Activated naive CD8-positive, alpha-beta T cell (primary cell): ENCODE measurements around the gene MARCHF9.

ENCODE experiments used
- H3K27ac Mint-ChIP-seq: one replicate; pipeline ENCODE4 v1.8.0; 2021; ENCODE audit warnings: mixed read lengths
- H3K27me3 Mint-ChIP-seq: one replicate; pipeline ENCODE4 v1.8.0; 2021; ENCODE audit warnings: mixed read lengths
- H3K36me3 Mint-ChIP-seq: one replicate; pipeline ENCODE4 v1.8.0; 2021; ENCODE audit warnings: mixed read lengths
- H3K4me1 Mint-ChIP-seq: one replicate; pipeline ENCODE4 v1.8.0; 2021; ENCODE audit warnings: low read depth, mixed read lengths
- H3K4me3 Mint-ChIP-seq: one replicate; pipeline ENCODE4 v1.8.0; 2021; ENCODE audit warnings: mild to moderate bottlenecking, mixed read lengths
- H3K9me3 Mint-ChIP-seq: one replicate; pipeline ENCODE4 v1.8.0; 2021; ENCODE audit warnings: low read depth, mixed read lengths

Gene MARCHF9

DNA sequence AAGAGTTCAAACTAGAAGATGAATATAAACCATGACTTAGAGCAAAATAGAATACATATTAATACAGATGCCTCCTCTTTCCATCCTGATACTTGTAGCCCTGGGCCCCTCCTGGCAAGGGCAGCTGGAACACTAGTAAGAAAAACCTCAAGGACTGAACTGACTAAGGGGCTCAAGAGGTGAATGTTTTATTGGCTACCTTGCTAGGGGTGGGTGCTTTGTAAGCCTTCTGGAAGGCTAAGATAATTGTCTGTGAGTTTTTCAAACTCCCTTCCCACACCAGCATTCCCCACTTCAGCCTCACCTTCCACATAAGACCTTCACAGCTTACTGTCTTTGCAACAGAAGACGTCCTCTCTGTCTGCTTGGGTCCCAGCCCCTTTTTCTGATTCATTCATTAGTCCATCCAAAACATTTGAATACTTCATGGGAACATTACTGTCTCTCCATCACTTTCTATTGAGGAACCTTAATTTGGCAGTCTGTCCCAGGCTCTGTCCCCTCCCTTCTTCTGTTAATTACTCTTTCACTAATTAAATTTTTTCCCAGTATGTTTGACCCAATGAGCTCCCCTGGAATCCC, 1.1 kb upstream of the MARCHF9 start:
- Mint-ChIP-seq H3K4me1 (peaks cover 59% of the 10 kb centered on the region), H3K9me3 (no peaks in the 10 kb centered on the region), H3K27ac (peak overlapping the region; percentile 67), H3K4me3 (peak overlapping the region; percentile 91), H3K36me3 (peaks cover 13% of the 10 kb centered on the region), H3K27me3 (no peaks in the 10 kb centered on the region)

DNA sequence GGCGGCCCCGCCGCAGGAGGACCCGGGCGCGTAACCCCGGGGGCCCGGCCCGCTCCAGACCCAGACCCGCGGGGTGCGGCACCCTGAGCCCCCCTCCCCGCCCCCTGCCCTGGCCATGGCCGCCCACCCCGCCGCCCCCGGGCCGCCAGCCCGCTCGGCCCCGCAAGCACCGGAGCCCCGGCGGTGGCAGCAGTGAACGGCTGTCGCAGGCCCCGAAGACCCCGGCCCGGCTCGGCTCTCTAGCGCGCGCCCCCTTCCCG, 221 bp downstream of the MARCHF9 start:
- H3K27ac Mint-ChIP-seq, result no peak overlapping the region
- H3K27me3 Mint-ChIP-seq, result no peaks in the 10 kb centered on the region
- H3K9me3 Mint-ChIP-seq, result no peaks in the 10 kb centered on the region
- H3K4me1 Mint-ChIP-seq, result peaks cover 68% of the 10 kb centered on the region
- no peak overlapping the region for H3K4me3 Mint-ChIP-seq
- H3K36me3 Mint-ChIP-seq, result peaks cover 12% of the 10 kb centered on the region

DNA sequence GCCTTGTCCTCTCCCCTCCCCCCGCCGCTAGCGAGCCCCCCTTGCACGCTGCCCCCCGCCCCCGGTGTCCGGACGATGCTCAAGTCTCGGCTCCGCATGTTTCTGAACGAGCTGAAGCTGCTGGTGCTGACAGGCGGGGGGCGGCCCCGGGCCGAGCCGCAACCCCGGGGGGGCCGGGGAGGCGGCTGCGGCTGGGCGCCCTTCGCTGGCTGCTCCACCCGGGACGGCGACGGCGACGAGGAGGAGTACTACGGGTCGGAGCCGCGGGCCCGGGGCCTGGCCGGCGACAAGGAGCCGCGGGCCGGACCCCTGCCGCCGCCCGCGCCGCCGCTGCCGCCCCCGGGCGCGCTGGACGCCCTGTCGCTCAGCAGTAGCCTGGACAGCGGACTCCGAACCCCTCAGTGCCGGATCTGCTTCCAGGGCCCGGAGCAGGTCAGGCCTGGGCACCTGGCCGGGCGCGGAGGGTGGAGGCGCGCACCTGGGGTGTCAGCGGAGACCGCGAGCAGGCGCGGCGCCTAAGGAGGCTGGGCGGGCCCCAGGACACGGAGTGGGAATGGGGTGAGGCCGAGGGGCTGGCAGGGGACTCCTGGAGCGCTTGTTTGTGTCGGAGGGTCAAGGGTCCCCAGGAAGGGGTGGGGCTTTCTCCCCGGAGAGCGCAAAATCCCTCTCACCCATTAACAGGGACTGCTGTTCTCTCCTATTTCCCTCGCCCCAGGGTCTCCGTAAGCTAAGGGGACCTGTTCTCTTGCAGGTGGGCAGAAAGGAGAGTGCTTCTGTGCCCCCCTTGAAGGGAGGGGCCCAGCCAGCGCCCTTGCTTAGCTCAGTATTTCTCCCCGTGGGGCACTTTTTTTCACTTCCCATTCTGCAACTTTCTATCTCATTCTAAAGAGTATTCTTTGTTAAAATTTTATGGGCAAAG, 810 bp downstream of the MARCHF9 start:
- H3K36me3 Mint-ChIP-seq, result peaks cover 9% of the 10 kb centered on the region
- peak overlapping the region; percentile 68 for H3K27ac Mint-ChIP-seq
- no peaks in the 10 kb centered on the region for H3K9me3 Mint-ChIP-seq
- H3K27me3 Mint-ChIP-seq, result no peaks in the 10 kb centered on the region
- peaks cover 62% of the 10 kb centered on the region for H3K4me1 Mint-ChIP-seq
- peak overlapping the region; percentile 91 for H3K4me3 Mint-ChIP-seq

DNA sequence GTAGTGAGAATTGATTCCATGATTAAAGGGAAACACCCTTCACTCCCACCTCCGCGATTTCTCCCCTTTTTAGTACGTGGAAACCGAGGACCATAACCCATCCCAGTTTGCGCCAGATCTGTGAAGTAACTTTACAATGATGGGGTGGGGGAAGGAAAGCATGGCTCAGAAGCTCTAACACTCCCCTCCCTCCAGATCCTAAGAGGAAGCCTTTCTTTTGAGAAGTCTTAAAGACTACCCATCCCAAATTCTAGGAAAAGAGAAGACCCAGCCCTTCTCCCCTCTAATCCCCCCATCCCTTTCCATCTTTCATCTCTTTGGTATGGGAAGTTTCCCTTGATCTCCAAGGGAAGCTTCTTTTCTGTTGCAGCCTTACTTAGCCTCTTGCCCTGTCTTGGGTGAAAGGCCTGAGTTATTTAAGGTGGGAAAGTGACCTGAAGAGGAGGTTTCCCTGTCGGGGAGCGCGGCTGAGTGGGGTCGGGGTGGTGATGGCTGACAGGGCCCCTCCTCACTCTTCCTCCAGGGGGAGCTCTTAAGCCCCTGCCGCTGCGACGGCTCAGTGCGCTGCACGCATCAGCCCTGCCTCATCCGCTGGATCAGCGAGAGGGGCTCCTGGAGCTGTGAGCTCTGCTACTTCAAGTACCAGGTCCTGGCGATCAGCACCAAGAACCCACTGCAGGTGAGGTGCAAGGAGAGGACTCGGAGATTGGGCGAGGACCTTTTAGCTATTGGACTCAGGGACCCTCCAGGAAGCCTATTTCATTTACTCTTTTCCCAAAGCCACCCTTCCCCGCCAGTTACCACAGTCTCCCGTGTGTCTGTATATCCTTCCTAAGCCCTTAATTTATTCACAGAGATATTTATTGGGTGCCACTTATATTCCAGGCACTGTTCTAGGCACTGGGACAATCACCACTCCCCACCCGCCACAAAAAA, 1.8 kb downstream of the MARCHF9 start:
- H3K27me3 Mint-ChIP-seq, result no peaks in the 10 kb centered on the region
- peak overlapping the region; percentile 91 for H3K4me3 Mint-ChIP-seq
- H3K27ac Mint-ChIP-seq, result peak overlapping the region; percentile 82
- no peaks in the 10 kb centered on the region for H3K9me3 Mint-ChIP-seq
- H3K4me1 Mint-ChIP-seq, result peaks cover 53% of the 10 kb centered on the region
- H3K36me3 Mint-ChIP-seq, result peaks cover 1% of the 10 kb centered on the region

DNA sequence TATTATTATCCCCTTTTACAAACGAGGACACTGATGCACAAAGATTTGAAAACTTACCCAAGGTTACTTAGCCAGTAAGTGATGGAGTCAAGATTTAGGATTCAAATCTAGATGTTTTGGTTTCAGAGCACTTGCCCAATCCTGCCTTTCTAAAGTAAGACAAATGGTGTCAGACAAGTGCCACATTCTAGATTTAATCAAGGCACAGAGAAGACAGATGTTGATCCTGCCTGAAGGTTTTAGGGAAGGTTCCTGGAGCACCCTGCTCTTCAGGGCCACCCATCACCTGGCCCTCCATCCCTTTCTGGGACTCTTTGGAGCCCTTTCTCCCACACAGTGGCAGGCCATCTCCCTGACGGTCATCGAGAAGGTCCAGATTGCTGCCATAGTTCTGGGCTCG, 2.9 kb downstream of the MARCHF9 start:
- no peak overlapping the region for H3K27ac Mint-ChIP-seq
- no peaks in the 10 kb centered on the region for H3K9me3 Mint-ChIP-seq
- peaks cover 45% of the 10 kb centered on the region for H3K4me1 Mint-ChIP-seq
- H3K4me3 Mint-ChIP-seq, result no peak overlapping the region
- no peaks in the 10 kb centered on the region for H3K36me3 Mint-ChIP-seq
- no peaks in the 10 kb centered on the region for H3K27me3 Mint-ChIP-seq

DNA sequence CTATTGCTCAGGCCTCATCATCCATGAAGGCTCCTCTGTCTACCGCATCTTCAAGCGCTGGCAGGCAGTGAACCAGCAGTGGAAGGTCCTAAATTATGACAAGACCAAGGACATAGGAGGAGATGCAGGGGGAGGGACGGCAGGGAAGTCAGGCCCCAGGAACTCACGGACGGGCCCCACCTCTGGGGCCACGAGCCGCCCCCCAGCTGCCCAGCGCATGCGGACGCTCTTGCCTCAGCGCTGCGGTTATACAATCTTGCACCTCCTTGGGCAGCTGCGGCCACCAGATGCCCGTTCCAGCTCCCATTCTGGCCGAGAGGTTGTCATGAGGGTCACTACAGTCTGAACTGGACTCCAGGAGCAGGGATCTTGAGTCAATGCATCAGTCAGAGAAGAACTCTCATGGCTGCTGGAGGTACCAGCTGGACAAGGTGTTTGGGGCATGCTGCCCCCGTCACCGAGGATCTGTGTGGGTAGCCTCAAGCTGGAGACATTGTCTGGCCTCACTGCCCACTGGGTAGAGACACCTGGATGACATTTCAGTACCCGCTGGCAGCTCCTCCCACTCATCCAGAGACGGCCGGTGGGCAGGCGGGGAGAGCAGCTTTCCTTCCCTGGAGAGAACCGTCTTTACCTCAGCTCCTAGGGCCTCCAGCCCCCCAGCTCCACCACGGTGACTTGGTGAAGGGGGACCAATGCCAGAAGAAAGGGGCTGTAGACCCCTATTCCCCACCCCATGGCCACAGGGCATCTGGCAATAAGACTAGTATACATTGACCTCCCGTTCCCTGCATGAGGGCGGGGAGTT, 3.9 kb downstream of the MARCHF9 start:
- no peak overlapping the region for H3K4me3 Mint-ChIP-seq
- H3K27me3 Mint-ChIP-seq, result no peaks in the 10 kb centered on the region
- H3K9me3 Mint-ChIP-seq, result no peaks in the 10 kb centered on the region
- peaks cover 3% of the 10 kb centered on the region for H3K36me3 Mint-ChIP-seq
- no peak overlapping the region for H3K27ac Mint-ChIP-seq
- peaks cover 40% of the 10 kb centered on the region for H3K4me1 Mint-ChIP-seq

DNA sequence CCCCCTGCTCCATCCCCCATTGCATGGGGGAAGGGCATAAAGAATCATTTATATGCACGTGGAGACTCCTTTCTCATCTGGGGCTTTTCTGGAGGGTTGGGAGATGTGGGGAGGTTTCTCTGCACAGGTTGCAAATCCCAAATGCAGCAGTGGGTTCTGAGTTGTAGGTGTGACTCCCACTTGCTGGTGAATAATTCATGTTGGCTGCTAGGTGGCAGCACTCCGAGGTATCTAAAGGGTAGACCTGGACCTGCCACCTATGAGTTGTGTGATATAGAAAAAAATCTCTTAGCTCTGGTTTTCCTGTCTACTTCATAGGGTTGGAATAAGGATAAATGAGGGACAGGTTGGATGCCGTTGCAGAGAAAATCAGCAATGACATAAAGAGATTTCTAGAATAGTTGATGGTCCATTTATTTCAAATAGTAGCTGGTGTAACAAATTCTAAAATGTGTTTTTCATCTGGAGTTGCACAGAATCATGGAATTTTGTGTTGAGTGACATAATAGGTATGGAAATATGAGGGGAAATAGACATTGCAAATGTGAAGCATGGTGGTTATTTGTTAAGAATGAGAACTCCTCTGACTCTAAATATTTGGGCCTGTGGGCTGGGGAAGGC, 4.6 kb downstream of the MARCHF9 start:
- no peaks in the 10 kb centered on the region for H3K9me3 Mint-ChIP-seq
- H3K36me3 Mint-ChIP-seq, result peaks cover 6% of the 10 kb centered on the region
- no peak overlapping the region for H3K4me3 Mint-ChIP-seq
- peaks cover 39% of the 10 kb centered on the region for H3K4me1 Mint-ChIP-seq
- H3K27ac Mint-ChIP-seq, result no peak overlapping the region
- H3K27me3 Mint-ChIP-seq, result no peaks in the 10 kb centered on the region

DNA sequence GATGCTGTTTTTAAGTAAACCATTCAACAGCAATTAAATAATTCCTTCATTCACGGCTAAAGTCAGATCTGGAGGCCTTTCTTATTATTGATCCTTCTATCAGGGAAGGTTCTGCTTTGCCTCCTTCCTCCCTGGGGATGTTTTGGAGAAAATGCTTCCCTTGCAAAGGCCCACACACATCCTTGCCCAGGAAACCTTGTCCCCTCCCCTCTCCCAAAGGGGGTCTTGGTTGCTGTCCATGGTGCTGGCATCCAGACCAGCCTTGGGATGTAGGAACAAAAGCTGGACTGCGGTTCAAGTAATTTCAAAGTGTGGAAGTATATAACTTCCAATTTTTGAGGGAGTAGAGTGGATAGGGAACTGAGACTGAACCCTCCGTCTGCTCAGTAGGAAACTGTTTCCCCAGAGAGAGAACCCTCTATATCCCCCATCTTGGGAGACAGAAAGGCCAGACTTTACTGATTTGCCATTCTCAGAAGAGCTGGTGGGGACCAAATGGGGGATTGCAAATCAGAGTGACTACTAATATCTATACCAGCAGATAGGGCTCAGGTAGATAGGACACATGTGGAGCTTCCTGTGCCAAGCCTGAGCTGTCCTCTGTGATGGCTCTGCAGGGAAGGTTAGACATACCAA, 5.6 kb downstream of the MARCHF9 start:
- peaks cover 6% of the 10 kb centered on the region for H3K36me3 Mint-ChIP-seq
- H3K9me3 Mint-ChIP-seq, result no peaks in the 10 kb centered on the region
- H3K27ac Mint-ChIP-seq, result no peak overlapping the region
- H3K27me3 Mint-ChIP-seq, result no peaks in the 10 kb centered on the region
- H3K4me3 Mint-ChIP-seq, result no peak overlapping the region
- peaks cover 42% of the 10 kb centered on the region for H3K4me1 Mint-ChIP-seq

DNA sequence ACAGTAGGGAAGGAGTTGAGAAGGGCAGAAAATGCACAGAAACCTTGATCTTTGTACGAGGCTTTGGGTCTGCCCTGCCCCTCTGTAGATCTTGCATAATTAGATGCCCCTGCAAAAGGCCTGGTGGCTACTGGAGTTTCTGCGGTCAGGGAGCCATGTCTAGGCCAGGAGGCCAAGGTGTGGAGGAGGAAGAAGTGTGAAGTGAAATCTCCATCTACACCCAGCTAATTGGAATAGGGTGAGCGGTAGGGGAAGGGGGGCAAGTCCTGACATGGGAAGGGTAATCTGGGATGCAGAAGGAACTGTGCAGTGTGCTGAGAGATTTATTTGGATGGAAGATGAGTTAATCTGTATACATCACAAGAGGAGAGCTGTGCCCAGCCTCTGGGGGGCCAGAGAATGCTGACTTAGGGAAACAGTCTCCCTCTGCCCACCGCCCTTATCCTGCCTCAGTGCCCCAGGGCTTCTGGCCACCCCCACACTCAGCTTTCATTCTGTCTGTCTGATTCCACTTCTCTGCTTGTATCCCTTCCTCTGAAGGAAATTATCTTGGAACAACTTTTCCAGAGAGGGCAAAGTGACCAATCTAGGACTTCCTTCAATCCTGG, 6.6 kb downstream of the MARCHF9 start:
- no peaks in the 10 kb centered on the region for H3K9me3 Mint-ChIP-seq
- peaks cover 6% of the 10 kb centered on the region for H3K36me3 Mint-ChIP-seq
- H3K4me1 Mint-ChIP-seq, result peaks cover 43% of the 10 kb centered on the region
- H3K4me3 Mint-ChIP-seq, result no peak overlapping the region
- no peak overlapping the region for H3K27ac Mint-ChIP-seq
- H3K27me3 Mint-ChIP-seq, result no peaks in the 10 kb centered on the region

DNA sequence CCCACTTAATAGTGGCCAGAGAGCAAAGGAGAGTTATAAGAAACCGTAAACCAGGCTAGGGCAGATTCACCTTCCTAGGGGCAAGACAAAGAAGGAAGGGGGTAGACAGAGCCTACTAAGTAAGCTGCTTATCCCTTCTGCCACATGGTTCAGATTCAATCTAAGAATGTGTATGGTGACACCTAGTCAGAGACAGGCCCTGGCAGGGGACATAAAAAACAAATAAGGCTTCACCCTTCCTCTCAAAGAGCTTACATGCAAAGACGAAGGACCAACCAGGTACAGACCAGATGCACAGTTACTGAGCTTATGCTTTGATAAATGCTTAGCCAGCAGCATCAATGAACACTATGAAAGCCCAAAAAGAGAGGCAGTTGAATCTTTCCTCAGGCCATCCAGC, 7.6 kb downstream of the MARCHF9 start:
- Mint-ChIP-seq H3K4me1 (peaks cover 42% of the 10 kb centered on the region), H3K4me3 (peak overlapping the region; percentile 91), H3K9me3 (no peaks in the 10 kb centered on the region), H3K36me3 (peaks cover 6% of the 10 kb centered on the region), H3K27me3 (no peaks in the 10 kb centered on the region), H3K27ac (no peak overlapping the region)

DNA sequence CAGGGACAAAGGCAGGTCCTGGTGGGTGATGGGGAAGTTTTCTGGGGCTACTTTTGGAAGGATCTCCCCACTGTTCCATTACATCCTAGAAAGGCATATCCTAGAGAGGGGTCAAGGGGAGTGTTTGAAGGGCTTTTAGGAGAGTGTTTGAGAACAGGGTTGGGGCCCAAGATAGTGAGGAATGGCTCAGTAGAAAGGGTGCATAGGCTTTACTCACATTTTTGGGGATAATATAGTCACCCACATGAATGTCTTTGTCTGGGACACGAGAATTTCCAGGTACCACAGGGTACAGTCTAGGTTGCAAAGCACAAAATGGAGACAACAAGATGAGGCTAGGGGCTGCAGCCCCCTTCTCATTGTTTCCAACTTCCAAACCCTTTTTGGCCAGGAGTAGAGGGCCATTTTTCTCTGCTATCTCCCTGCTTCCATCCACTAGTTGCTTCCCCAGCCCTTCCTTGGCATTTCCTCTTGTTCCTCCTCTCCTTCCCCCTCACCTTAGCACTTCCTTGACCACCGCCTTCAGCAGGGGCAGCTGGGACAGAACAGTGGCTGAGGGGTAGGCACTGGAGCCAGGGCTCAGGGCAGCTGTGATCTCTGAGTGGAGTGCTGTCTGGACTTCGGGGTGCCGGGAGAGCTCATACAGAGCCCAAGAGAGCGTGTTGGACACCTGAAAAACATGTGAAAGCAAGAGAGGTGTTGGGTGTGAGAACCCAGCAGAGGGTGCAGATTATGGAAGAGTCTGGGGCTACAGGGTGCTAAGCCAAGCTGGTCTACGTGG, 9.2 kb downstream of the MARCHF9 start:
- Mint-ChIP-seq H3K27me3 (no peaks in the 10 kb centered on the region), H3K27ac (peak overlapping the region; percentile 87), H3K36me3 (peaks cover 6% of the 10 kb centered on the region), H3K9me3 (no peaks in the 10 kb centered on the region), H3K4me1 (peaks cover 38% of the 10 kb centered on the region), H3K4me3 (peak overlapping the region; percentile 91)

DNA sequence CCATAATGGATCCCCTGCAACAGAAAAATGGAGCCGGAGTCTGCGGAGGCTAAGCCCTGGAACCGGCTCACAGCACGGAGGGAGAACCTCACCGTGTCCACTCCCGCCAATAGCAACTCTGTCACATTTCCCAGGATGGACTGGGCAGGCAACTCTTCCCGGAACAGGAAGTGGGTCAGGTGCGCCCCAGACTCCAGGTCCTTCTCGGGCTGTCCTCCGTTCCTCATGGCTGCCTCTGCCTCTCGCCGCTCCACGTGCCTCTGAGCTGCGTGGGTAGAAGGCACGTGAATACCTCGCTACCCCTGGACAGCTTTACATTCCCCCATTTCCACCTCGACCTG, 9.7 kb downstream of the MARCHF9 start:
- Mint-ChIP-seq H3K36me3 (peaks cover 6% of the 10 kb centered on the region), H3K9me3 (no peaks in the 10 kb centered on the region), H3K27me3 (no peaks in the 10 kb centered on the region), H3K27ac (peak overlapping the region; percentile 87), H3K4me1 (peaks cover 33% of the 10 kb centered on the region), H3K4me3 (peak overlapping the region; percentile 91)
